ENCODE measurements around the gene MITF.

Gene MITF

GRCh38 chr3:69936266-69936665 lies 197.0 kb downstream of the MITF start:
- FAIRE-seq (no peak), DNase-seq (ENCODE audit: insufficient read length, low spot score) (no peak)
- no peak for TF ChIP-seq POLR2A (IDR thresholded peaks at IDR 0.05; ENCODE audit: low read depth, low read length)

- DNase-seq (ENCODE audit: insufficient read length, low spot score) (no peak), FAIRE-seq (no peak)
- no peak for TF ChIP-seq POLR2A (IDR thresholded peaks at IDR 0.05; ENCODE audit: low read depth, low read length)
These were observed 198.8 kb downstream of the MITF start for GRCh38 chr3:69938061-69938460.

GRCh38 chr3:69938931-69939330 lies 199.7 kb downstream of the MITF start:
- no peak for TF ChIP-seq POLR2A (IDR thresholded peaks at IDR 0.05; ENCODE audit: low read depth, low read length)
- DNase-seq (ENCODE audit: insufficient read length, low spot score) (no peak), FAIRE-seq (no peak)

DNA sequence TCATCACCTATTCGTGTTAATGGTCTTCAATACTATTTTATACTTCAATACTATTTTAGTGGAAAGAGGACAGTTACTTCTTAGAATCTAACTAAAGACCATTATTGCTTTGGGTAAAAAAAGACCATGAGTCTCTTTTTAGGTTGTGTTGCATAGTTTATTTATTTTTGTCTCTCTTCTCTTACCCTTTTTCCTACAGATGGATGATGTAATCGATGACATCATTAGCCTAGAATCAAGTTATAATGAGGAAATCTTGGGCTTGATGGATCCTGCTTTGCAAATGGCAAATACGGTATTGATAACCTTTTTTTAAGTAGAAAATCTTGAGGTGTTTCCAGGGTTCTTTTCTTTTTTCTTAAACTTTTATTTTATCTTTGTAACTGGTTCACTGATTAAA lies 201.8 kb downstream of the MITF start:
- FAIRE-seq (no peak), DNase-seq (ENCODE audit: insufficient read length, low spot score) (no peak)
- TF ChIP-seq POLR2A (IDR thresholded peaks at IDR 0.05; ENCODE audit: low read depth, low read length): no peak

DNA sequence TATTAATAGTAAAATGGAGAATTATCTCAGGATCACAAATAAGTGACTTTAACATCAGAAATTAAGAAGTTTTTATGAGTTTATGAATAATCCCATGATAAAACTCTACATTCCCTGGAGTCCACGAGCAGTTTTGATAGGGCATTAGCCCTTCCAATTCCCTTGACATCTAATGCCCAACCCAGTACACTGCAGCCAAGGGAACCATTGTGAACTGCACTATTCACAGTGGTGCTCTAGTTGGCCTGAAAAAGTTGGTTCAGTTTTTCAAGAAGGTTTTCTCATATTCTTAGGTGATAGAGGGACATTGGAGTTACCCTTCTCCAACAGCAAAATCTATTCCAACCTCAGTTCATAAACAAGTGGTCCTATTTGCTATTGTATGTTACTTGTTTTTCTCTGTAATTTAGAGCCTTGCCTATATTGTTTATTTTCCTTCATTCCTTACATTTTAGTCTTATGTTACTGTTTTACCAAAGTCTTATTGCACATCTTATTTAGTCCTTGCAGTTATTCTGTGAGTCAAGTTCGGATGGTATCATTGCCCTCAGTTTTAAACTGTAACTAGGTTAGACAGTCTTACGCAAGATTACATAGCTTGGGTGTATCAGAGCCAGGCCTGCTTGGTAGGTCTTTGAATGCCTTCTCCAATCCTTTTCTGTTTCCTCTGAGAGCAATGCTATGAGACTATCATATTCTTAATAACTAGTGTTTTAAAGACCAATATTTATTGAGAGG lies 202.3 kb downstream of the MITF start:
- TF ChIP-seq POLR2A (IDR thresholded peaks at IDR 0.05; ENCODE audit: low read depth, low read length): no peak
- FAIRE-seq (no peak), DNase-seq (ENCODE audit: insufficient read length, low spot score) (no peak)

GRCh38 chr3:69944931-69945493 lies 205.7 kb downstream of the MITF start:
- FAIRE-seq: no peak
- no peak for DNase-seq (ENCODE audit: insufficient read length, low spot score)

DNA sequence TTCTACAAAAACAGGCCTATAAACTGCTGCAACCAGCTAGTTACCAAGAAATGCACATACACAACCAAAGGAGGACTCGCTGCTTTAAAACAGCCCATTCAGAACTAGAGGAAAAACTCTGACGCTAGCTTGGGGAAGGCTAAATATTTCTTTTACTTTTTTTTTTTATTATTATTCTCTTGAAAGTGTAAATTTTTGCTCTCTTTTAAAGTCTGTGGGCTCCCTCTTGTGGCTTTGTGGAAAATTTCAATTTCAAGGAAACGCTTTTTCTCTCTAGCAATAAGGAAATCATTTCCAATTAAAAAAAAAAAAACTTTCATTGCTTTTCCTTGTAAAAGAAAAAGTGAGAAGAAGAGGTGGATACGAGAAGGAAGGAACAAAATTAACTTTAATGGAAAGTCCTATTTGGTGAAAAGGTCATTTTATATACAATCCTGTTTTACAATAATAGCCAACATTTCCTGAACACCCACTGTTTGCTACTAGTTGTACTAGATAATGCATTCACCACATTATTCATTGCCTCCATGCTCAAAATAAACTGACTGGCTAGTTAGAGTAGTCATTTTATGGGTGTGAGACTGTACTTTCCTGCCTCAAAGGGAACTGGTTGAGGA lies 209.1 kb downstream of the MITF start:
- DNase-seq (ENCODE audit: insufficient read length, low spot score) (no peak), FAIRE-seq (no peak)
- no peak for TF ChIP-seq POLR2A (IDR thresholded peaks at IDR 0.05; ENCODE audit: low read depth, low read length)

More at GRCh38 chr3:69944931-69945493, 205.7 kb downstream of the MITF start:
- no peak for TF ChIP-seq POLR2A (IDR thresholded peaks at IDR 0.05; ENCODE audit: low read depth, low read length)

GRCh38 chr3:69951616-69952015 lies 212.4 kb downstream of the MITF start:
- TF ChIP-seq POLR2A (IDR thresholded peaks at IDR 0.05; ENCODE audit: low read depth, low read length): no peak
- no peak for FAIRE-seq
- no peak for DNase-seq (ENCODE audit: insufficient read length, low spot score)

DNA sequence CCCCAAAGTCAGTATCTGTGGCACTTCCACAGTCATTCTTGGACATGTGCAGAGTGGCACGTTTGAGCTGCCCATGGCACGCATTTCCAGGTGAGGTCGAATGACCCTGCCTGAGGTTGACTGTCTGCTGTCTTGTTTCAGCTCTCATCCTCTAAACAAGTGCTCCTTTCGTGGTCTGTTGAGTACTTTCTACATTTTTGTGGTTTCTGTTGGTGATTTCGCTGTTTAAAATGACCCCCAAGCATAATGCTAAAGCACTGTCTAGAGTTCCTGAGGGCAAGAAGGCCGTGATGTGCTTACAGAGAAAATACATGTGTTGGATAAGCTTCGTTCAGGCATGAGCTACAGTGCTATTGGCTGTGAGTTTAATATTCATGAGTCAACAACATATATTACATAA lies 220.3 kb downstream of the MITF start:
- FAIRE-seq: no peak
- no peak for DNase-seq (ENCODE audit: insufficient read length, low spot score)
- no peak for TF ChIP-seq POLR2A (IDR thresholded peaks at IDR 0.05; ENCODE audit: low read depth, low read length)

DNA sequence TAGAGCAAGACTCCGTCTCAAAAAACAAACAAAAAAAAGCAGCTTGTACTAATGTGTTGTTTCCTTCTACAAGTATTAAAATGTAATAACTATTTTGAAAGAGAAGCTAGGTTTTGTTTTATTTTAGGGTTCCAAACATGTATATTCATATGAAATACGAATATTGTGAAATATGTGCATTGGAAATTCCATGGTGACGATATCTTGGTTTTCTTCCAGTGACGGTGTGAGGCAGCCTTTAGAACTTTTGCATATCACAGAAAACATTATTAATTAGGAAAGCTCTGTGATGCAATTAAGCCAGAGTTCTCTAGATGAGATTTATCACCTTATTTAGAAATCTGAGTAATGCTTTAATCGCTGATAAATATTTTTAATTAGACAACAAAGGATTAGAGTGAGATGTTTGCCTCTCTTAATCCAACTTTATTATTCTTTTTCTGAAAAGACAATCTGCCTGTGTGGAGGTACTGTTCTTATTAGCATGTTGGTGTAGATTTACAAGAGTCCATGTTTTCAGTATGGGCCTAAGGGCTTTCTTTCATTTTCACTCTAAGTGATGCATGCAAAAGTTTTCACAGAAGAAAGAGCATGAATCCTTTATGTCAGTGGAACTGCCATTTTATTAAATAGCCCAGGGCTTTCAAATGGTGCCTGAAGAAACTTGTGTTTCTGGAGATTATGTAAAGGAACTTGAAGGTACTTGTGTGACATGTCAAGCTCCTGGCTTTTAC lies 222.6 kb downstream of the MITF start:
- DNase-seq (ENCODE audit: insufficient read length, low spot score): no peak
- TF ChIP-seq POLR2A (IDR thresholded peaks at IDR 0.05; ENCODE audit: low read depth, low read length): no peak

DNA sequence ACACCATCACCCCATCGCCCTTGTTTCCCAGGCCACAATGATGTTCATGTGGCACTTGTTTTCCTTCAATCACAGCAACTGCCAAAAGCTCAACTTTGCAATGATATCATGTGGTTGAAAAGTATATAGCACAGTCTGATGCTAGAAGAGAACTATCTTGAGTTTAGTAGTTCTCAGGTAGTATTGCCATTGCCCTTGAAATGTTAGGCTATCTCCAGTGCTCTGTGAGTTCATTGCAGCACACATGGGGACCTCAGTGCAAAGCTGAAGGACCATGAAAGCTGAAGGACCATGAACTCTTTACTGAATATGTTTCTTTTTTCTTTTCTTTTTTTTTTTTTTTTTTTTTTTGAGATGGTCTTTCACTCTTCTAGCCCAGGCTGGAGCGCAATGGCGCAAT lies 224.4 kb downstream of the MITF start:
- DNase-seq (ENCODE audit: insufficient read length, low spot score) (no peak), FAIRE-seq (no peak)
- TF ChIP-seq POLR2A (IDR thresholded peaks at IDR 0.05; ENCODE audit: low read depth, low read length): no peak

More for the DNA sequence above, 222.6 kb downstream of the MITF start:
- no peak for FAIRE-seq

GRCh38 chr3:69967156-69967555 lies 227.9 kb downstream of the MITF start:
- no peak for FAIRE-seq
- TF ChIP-seq POLR2A (IDR thresholded peaks at IDR 0.05; ENCODE audit: low read depth, low read length): no peak
- DNase-seq (ENCODE audit: insufficient read length, low spot score): no peak

DNA sequence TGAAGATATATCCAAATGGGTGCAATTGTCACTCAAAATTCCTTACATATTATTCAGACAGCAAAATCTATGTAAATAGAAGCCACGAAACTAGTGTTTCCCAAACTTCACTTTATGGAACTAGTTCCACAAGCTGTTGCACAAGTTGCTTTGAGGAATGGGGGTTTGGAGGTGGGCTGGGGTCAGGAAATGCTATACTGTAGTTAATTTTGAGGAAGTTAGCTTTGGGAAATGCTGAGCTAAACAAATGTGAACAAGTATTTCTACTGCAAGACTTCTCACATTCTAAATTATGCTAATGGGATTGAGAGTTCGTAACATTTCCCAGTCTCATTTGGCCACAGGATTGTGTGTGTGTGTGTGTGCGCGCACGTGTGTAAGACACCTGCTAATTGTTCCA lies 231.6 kb downstream of the MITF start:
- FAIRE-seq: no peak
- DNase-seq (ENCODE audit: insufficient read length, low spot score): no peak
- no peak for TF ChIP-seq POLR2A (IDR thresholded peaks at IDR 0.05; ENCODE audit: low read depth, low read length)

GRCh38 chr3:69972672-69973071 lies 233.4 kb downstream of the MITF start:
- no peak for DNase-seq (ENCODE audit: insufficient read length, low spot score)
- no peak for FAIRE-seq
- TF ChIP-seq POLR2A (IDR thresholded peaks at IDR 0.05; ENCODE audit: low read depth, low read length): no peak
